Immature natural killer cell (primary cell): ENCODE data around the gene NLGN4Y. TPM values are rescaled to one million over a fixed set of nuclear protein-coding genes. Genes with fewer than 3 reads are reported as not detected.

Source experiments
- DNase-seq, 3 donors: peaks; one replicate each; pipeline ENCODE4 v3.0.0; 2022; ENCODE audit warnings: mixed read lengths in 1 of 3
- H3K27ac Mint-ChIP-seq, 6 donors: one replicate each; pipeline ENCODE4 v1.8.0; 2020; ENCODE audit warnings: mixed read lengths in 6 of 6, mild to moderate bottlenecking in 5 of 6, inconsistent platforms in 4 of 6, moderate library complexity in 3 of 6
- H3K27me3 Mint-ChIP-seq, 3 donors: one replicate each; pipeline ENCODE4 v1.8.0; 2020 to 2021; ENCODE audit warnings: low read depth in 3 of 3, mild to moderate bottlenecking in 3 of 3, mixed read lengths in 3 of 3, moderate library complexity in 3 of 3, inconsistent platforms in 1 of 3
- H3K36me3 Mint-ChIP-seq, 3 donors: one replicate each; pipeline ENCODE4 v1.8.0; 2020; ENCODE audit warnings: mixed read lengths in 3 of 3, inconsistent platforms in 2 of 3, mild to moderate bottlenecking in 2 of 3
- H3K4me1 Mint-ChIP-seq, 2 donors: one replicate each; pipeline ENCODE4 v1.8.0; 2020; ENCODE audit warnings: inconsistent platforms in 2 of 2, mild to moderate bottlenecking in 2 of 2, mixed read lengths in 2 of 2, moderate library complexity in 1 of 2
- H3K4me3 Mint-ChIP-seq, 5 donors: one replicate each; pipeline ENCODE4 v1.8.0; 2020; ENCODE audit warnings: mild to moderate bottlenecking in 5 of 5, mixed read lengths in 5 of 5, inconsistent platforms in 3 of 5, moderate library complexity in 3 of 5
- H3K9me3 Mint-ChIP-seq, 6 donors: one replicate each; pipeline ENCODE4 v1.8.0; 2020; ENCODE audit warnings: mild to moderate bottlenecking in 6 of 6, mixed read lengths in 6 of 6, inconsistent platforms in 4 of 6, moderate library complexity in 3 of 6
- polyA plus RNA-seq, 3 donors: library from polyadenylated mRNA; unstranded; fragments of 300-500 nt; fragmentation: Illumina TruSeq; gene quantifications; one replicate each; pipeline ENCODE4 v1.2.3, GENCODE V29; 2021

Gene NLGN4Y
- polyA plus RNA-seq, 3 donors from 2014 or later = not detected

- Mint-ChIP-seq H3K27me3 (no peaks in the 10 kb centered on the region), H3K9me3 (peaks cover 0 to 1% (median 0%) of the 10 kb centered on the region in 6 donors), H3K36me3 (no peaks in the 10 kb centered on the region), H3K27ac (no peak overlapping the region), H3K4me3 (no peak overlapping the region), H3K4me1 (no peaks in the 10 kb centered on the region)
- no peak for DNase-seq
Measured at GRCh38 chrY:14755571-14755970, 231.2 kb downstream of the NLGN4Y start.

- no peak for DNase-seq
- Mint-ChIP-seq H3K27me3 (no peaks in the 10 kb centered on the region), H3K4me1 (no peaks in the 10 kb centered on the region)
Measured at GRCh38 chrY:14762903-14763302, 238.6 kb downstream of the NLGN4Y start.

GRCh38 chrY:14763600-14763999 lies 239.3 kb downstream of the NLGN4Y start:
- H3K4me1 Mint-ChIP-seq = no peaks in the 10 kb centered on the region

More at GRCh38 chrY:14762903-14763302, 238.6 kb downstream of the NLGN4Y start:
- H3K4me3 Mint-ChIP-seq = no peak overlapping the region
- no peak overlapping the region for H3K27ac Mint-ChIP-seq
- H3K36me3 Mint-ChIP-seq = no peaks in the 10 kb centered on the region
- no peaks in the 10 kb centered on the region for H3K9me3 Mint-ChIP-seq

GRCh38 chrY:14778208-14778607 lies 253.9 kb downstream of the NLGN4Y start:
- no peaks in the 10 kb centered on the region for H3K4me1 Mint-ChIP-seq
- no peaks in the 10 kb centered on the region for H3K9me3 Mint-ChIP-seq
- no peaks in the 10 kb centered on the region for H3K36me3 Mint-ChIP-seq
- DNase-seq = no peak
- no peak overlapping the region for H3K27ac Mint-ChIP-seq
- no peak overlapping the region for H3K4me3 Mint-ChIP-seq
- peaks cover 0 to 2% (median 0%) of the 10 kb centered on the region in 3 donors for H3K27me3 Mint-ChIP-seq

More at GRCh38 chrY:14763600-14763999, 239.3 kb downstream of the NLGN4Y start:
- Mint-ChIP-seq H3K4me3 (no peak overlapping the region), H3K9me3 (no peaks in the 10 kb centered on the region), H3K27me3 (no peaks in the 10 kb centered on the region), H3K27ac (no peak overlapping the region), H3K36me3 (no peaks in the 10 kb centered on the region)
- DNase-seq = no peak

- H3K36me3 Mint-ChIP-seq = no peaks in the 10 kb centered on the region
- H3K4me1 Mint-ChIP-seq = no peaks in the 10 kb centered on the region
- peaks cover 0 to 3% (median 0%) of the 10 kb centered on the region in 6 donors for H3K9me3 Mint-ChIP-seq
- H3K4me3 Mint-ChIP-seq = no peak overlapping the region
- no peaks in the 10 kb centered on the region for H3K27me3 Mint-ChIP-seq
- H3K27ac Mint-ChIP-seq = no peak overlapping the region
- DNase-seq = no peak
Measured at GRCh38 chrY:14793104-14793503, 268.8 kb downstream of the NLGN4Y start.

GRCh38 chrY:14793674-14794073 lies 269.3 kb downstream of the NLGN4Y start:
- H3K27me3 Mint-ChIP-seq = no peaks in the 10 kb centered on the region

GRCh38 chrY:14798010-14798409 lies 273.7 kb downstream of the NLGN4Y start:
- Mint-ChIP-seq H3K9me3 (peaks cover 0 to 2% (median 0%) of the 10 kb centered on the region in 6 donors), H3K4me3 (no peak overlapping the region), H3K36me3 (no peaks in the 10 kb centered on the region), H3K27me3 (no peaks in the 10 kb centered on the region), H3K27ac (no peak overlapping the region), H3K4me1 (no peaks in the 10 kb centered on the region)
- DNase-seq = no peak

More at GRCh38 chrY:14793674-14794073, 269.3 kb downstream of the NLGN4Y start:
- no peak for DNase-seq
- no peaks in the 10 kb centered on the region for H3K4me1 Mint-ChIP-seq
- no peak overlapping the region for H3K27ac Mint-ChIP-seq
- peaks cover 0 to 3% (median 0%) of the 10 kb centered on the region in 6 donors for H3K9me3 Mint-ChIP-seq
- H3K36me3 Mint-ChIP-seq = no peaks in the 10 kb centered on the region
- H3K4me3 Mint-ChIP-seq = no peak overlapping the region

- no peaks in the 10 kb centered on the region for H3K36me3 Mint-ChIP-seq
- H3K4me3 Mint-ChIP-seq = no peak overlapping the region
- no peaks in the 10 kb centered on the region for H3K4me1 Mint-ChIP-seq
- no peaks in the 10 kb centered on the region for H3K27me3 Mint-ChIP-seq
- DNase-seq = no peak
- no peak overlapping the region for H3K27ac Mint-ChIP-seq
- H3K9me3 Mint-ChIP-seq = peaks cover 0 to 2% (median 0%) of the 10 kb centered on the region in 6 donors
Measured at GRCh38 chrY:14801096-14801495, 276.8 kb downstream of the NLGN4Y start.

- no peaks in the 10 kb centered on the region for H3K4me1 Mint-ChIP-seq
- H3K9me3 Mint-ChIP-seq = peaks cover 0 to 2% (median 0%) of the 10 kb centered on the region in 6 donors
- H3K27ac Mint-ChIP-seq = no peak overlapping the region
- no peaks in the 10 kb centered on the region for H3K27me3 Mint-ChIP-seq
- H3K36me3 Mint-ChIP-seq = no peaks in the 10 kb centered on the region
- no peak for DNase-seq
- no peak overlapping the region for H3K4me3 Mint-ChIP-seq
Measured at GRCh38 chrY:14802125-14802524, 277.8 kb downstream of the NLGN4Y start.

- Mint-ChIP-seq H3K4me1 (no peaks in the 10 kb centered on the region), H3K27me3 (no peaks in the 10 kb centered on the region), H3K9me3 (peaks cover 0 to 2% (median 0%) of the 10 kb centered on the region in 6 donors), H3K36me3 (no peaks in the 10 kb centered on the region), H3K4me3 (no peak overlapping the region), H3K27ac (no peak overlapping the region)
- no peak for DNase-seq
Measured at GRCh38 chrY:14804041-14804440, 279.7 kb downstream of the NLGN4Y start.

- H3K4me1 Mint-ChIP-seq = no peaks in the 10 kb centered on the region
- H3K36me3 Mint-ChIP-seq = no peaks in the 10 kb centered on the region
- no peak for DNase-seq
- H3K4me3 Mint-ChIP-seq = no peak overlapping the region
- H3K9me3 Mint-ChIP-seq = no peaks in the 10 kb centered on the region
- H3K27ac Mint-ChIP-seq = no peak overlapping the region
- H3K27me3 Mint-ChIP-seq = no peaks in the 10 kb centered on the region
Measured at GRCh38 chrY:14818452-14818851, 294.1 kb downstream of the NLGN4Y start.

- no peaks in the 10 kb centered on the region for H3K36me3 Mint-ChIP-seq
- H3K4me1 Mint-ChIP-seq = no peaks in the 10 kb centered on the region
- no peak overlapping the region for H3K27ac Mint-ChIP-seq
- H3K27me3 Mint-ChIP-seq = no peaks in the 10 kb centered on the region
- no peak for DNase-seq
- no peak overlapping the region for H3K4me3 Mint-ChIP-seq
- no peaks in the 10 kb centered on the region for H3K9me3 Mint-ChIP-seq
Measured at GRCh38 chrY:14822201-14822600, 297.9 kb downstream of the NLGN4Y start.

- Mint-ChIP-seq H3K4me1 (no peaks in the 10 kb centered on the region), H3K9me3 (no peaks in the 10 kb centered on the region), H3K4me3 (no peak overlapping the region), H3K27me3 (no peaks in the 10 kb centered on the region), H3K27ac (no peak overlapping the region), H3K36me3 (no peaks in the 10 kb centered on the region)
- DNase-seq = no peak
Measured at GRCh38 chrY:14822906-14823305, 298.6 kb downstream of the NLGN4Y start.

GRCh38 chrY:14824583-14824982 lies 300.3 kb downstream of the NLGN4Y start:
- no peak overlapping the region for H3K4me3 Mint-ChIP-seq
- no peak overlapping the region for H3K27ac Mint-ChIP-seq
- H3K4me1 Mint-ChIP-seq = no peaks in the 10 kb centered on the region
- no peaks in the 10 kb centered on the region for H3K36me3 Mint-ChIP-seq
- no peak for DNase-seq
- H3K27me3 Mint-ChIP-seq = no peaks in the 10 kb centered on the region
- no peaks in the 10 kb centered on the region for H3K9me3 Mint-ChIP-seq

GRCh38 chrY:14825728-14826127 lies 301.4 kb downstream of the NLGN4Y start:
- no peak for DNase-seq
- Mint-ChIP-seq H3K27ac (no peak overlapping the region), H3K4me3 (no peak overlapping the region), H3K27me3 (no peaks in the 10 kb centered on the region), H3K9me3 (no peaks in the 10 kb centered on the region), H3K36me3 (no peaks in the 10 kb centered on the region), H3K4me1 (no peaks in the 10 kb centered on the region)
